ENCODE results near the gene LGR5.

Gene LGR5, protein sequence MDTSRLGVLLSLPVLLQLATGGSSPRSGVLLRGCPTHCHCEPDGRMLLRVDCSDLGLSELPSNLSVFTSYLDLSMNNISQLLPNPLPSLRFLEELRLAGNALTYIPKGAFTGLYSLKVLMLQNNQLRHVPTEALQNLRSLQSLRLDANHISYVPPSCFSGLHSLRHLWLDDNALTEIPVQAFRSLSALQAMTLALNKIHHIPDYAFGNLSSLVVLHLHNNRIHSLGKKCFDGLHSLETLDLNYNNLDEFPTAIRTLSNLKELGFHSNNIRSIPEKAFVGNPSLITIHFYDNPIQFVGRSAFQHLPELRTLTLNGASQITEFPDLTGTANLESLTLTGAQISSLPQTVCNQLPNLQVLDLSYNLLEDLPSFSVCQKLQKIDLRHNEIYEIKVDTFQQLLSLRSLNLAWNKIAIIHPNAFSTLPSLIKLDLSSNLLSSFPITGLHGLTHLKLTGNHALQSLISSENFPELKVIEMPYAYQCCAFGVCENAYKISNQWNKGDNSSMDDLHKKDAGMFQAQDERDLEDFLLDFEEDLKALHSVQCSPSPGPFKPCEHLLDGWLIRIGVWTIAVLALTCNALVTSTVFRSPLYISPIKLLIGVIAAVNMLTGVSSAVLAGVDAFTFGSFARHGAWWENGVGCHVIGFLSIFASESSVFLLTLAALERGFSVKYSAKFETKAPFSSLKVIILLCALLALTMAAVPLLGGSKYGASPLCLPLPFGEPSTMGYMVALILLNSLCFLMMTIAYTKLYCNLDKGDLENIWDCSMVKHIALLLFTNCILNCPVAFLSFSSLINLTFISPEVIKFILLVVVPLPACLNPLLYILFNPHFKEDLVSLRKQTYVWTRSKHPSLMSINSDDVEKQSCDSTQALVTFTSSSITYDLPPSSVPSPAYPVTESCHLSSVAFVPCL

DNA sequence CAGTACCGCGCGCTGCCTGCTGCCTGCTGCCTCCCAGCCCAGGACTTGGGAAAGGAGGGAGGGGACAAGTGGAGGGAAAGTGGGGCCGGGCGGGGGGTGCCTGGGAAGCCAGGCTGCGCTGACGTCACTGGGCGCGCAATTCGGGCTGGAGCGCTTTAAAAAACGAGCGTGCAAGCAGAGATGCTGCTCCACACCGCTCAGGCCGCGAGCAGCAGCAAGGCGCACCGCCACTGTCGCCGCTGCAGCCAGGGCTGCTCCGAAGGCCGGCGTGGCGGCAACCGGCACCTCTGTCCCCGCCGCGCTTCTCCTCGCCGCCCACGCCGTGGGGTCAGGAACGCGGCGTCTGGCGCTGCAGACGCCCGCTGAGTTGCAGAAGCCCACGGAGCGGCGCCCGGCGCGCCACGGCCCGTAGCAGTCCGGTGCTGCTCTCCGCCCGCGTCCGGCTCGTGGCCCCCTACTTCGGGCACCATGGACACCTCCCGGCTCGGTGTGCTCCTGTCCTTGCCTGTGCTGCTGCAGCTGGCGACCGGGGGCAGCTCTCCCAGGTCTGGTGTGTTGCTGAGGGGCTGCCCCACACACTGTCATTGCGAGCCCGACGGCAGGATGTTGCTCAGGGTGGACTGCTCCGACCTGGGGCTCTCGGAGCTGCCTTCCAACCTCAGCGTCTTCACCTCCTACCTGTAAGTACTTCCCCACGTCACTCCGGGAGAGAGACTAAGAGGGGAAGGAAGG lies at the start of gene LGR5:
LGR5 (plus strand) TSS at position 186 of the 732 bp plus-strand sequence; CDS start at position 469, 283 bp downstream.
- peak; percentile 22 for DNase-seq

DNA sequence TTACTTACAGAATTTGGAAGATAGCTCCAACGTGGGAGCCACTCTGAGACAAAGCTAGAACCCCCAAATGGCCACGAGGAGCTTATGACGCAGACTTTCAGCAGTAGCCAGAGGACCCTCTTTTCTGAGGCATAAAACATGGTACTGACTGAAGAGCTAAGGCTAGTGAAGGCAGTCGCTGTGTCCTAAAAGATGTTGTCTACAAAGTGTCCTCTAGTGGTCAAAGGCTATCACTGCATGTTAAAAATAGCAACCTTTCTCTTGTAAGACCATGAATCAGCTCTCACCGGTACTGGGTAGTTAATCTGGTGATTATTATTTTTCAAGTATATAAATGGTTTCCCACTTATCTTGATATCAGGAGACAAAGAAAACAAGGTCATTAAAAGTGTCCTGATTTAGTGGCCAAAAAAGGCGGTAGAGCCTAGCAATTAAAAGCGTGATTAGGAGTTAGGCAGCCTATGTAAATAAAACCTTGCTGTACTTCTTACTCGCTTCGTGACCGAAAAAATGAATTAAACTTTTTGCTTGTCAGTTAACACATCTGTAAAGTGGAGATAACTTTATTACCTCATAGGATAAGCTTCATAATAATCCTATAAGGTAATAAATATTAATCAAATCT lies 47.0 kb upstream of the LGR5 start:
- DNase-seq = no peak

DNA sequence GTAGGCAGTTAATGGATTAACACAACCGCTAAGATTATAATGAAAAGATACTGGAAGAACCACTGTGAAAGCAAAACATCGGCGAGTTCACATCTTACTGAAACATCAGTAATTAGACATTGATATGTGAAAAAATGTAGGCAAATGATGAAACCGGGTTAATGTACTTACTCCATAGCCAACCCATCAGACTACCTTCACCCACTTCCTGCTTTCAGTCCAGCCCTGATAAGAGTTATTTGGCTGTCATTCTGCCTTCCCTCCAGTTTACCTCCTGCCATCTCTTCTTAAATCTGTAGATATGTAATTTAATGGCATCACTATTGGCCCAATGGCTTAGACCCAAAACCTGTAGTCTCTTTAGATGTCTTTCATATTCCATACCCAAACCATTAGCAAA lies 46.0 kb upstream of the LGR5 start:
- DNase-seq = no peak

DNA sequence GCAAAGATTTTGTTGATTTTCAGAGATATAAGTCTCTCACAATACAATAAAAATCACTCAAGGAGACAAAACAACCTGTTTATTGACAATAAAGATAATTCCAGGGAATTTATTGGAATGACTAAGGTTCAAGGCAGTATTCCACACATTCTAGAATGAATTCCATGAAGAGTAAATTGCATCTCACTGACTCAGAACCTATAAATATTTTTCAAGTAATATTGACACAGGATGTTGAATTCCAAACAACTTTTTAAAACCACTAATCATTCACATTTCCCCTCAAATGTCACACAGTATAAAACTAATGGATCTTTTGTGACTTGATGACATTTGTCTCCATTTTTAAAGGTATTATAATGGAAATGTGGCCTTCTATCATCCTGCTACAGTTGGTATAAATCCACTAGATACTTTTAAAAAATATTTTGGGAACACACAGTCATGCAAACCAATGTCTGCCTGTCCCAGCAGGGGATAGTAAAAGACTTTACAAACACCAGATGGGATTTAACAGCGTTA lies 42.1 kb upstream of the LGR5 start:
- DNase-seq = no peak

DNA sequence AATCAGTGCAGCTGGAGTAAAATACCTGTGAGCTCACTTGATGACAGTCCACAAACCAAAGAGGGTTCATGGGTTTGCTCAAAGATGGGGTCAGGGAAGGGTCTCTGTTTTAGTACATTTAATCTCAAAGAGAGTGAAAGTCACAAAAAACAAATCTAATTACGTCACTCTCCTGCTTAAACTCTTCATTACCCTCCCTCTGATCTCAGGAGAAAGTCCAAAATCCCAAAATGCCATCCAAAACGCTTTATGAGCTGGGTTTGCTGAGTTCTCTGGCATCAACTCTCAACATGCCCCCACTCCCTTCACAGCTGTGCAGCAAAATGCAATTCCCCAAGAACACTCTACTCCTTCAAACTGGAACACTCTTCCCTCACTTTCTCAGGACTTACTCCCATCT lies 40.4 kb upstream of the LGR5 start:
- no peak for DNase-seq

DNA sequence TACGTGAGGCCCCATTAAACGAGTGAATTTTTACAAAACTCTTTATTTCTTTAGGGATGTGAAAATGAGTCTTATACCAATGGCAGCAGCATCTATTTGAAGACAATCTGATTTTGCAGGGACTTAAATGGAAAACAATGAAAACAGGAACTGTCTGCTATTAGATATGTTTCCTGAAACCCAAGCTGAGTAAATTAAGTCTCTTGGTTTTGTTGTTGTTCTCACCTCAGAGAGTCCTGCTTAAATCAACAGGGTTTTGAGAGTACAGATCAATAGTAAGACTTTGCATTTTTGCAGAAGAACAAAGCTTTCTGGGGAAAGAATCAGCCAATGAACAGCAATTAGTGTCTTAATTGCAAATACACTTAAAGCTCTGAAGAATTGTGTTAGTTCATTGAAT lies 39.1 kb upstream of the LGR5 start:
- DNase-seq = no peak

DNA sequence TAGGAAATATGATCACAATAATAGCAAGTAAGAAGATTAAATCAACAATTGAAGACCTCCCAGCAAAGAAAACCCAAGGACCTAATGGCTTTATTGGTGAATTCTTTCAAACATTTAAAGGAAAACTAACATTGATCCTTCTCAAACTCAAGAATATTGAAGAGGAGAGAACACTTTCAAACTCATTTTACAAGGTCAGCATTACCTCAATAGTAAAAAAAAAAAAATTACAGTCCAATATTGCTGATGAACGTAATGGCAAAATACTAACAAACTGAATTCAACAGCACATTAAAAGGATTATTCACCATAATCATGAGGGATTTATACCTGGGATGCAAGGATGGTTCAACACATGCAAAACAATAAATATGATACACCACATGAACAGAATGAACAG lies 33.7 kb upstream of the LGR5 start:
- no peak for DNase-seq

DNA sequence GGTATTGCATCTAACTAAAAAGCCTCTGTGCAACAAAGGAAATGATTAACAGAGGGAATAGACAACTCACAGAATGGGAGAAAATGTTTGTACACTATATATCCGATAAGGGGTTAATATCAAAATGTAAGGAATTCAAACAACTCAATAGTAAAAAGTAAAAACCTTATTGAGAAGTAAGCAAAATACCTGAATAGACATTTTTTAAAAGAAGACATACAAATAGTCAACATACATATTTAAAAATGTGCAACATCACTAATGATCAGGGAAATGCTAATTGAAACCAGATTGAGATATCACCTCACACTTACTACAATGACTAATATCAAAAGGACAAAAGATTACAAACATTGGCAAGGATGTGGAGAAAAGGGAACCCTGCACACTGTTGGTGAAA lies 31.9 kb upstream of the LGR5 start:
- no peak for DNase-seq

DNA sequence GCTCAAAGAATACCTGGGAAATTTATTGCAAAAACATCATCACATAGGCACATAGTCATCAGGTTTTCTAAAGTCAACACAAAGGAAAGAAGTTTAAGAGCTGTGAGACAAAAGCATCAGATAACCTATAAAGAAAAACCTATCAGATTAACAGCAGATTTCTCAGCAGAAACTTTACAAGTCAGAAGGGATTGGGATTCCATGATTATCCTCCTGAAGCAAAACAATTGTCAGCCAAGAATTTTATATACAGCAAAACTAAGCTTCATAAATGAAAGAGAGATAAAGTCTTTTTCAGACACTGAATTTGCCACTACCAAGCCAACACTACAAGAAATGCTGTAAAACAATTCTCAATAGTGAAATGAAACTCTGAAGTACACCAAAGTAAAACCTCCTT lies 28.8 kb upstream of the LGR5 start:
- no peak for DNase-seq

DNA sequence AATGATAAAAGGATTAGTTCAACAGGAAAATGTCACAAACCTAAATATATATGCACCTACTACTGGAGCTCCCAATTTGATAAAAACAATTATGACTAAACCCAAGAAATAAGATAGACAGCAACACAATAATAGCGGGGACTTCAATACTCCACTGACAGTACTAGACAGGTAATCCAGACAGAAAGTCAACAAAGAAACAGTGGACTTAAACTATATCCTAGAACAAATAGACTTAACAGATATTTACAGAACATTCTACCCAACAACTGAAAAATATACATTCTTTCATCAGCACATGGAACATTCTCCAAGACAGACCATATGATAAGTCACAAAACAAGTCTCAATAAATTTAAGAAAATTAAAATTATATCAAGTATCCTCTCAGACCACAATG lies 28.0 kb upstream of the LGR5 start:
- DNase-seq = no peak

DNA sequence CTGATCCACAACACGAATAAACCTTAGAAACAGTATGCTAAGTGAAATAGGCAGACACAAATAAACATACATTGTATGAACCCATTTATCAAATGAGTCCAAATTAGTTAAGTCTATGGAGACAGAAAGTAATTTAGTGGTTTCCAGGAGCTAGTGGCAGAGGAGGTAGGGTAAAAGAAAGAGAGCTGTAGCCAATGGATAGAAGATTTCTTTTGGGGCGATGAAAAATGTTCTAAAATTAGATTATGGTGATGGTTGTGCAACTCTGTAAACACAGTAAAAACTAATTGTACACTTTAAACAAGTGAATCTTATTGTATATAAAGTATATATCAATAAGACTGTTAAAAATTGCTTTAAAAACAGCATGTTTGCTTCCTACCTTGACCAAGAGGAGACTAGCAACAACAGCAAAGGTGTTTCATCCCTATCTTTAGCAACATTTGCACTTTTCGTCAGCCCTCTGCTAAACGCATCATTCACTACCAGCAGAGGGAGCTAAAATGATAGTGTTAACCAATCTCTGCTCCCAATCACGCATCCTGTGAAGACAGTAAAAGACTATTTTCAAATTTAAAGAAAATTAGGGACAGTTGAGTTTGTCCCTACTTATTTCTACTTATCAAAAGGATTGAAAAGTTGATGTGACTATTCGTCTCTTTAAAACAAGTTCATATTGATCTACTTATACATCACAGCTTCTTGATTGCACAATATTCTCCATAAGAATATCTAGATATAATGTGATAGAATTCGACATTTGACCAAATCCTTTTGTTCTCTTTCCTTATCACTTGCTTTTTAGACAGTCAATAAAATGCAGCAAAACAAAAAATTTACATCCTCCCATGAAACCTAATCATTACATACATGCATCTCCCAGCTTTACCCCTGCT lies 24.0 kb upstream of the LGR5 start:
- peak; percentile 18 for DNase-seq

DNA sequence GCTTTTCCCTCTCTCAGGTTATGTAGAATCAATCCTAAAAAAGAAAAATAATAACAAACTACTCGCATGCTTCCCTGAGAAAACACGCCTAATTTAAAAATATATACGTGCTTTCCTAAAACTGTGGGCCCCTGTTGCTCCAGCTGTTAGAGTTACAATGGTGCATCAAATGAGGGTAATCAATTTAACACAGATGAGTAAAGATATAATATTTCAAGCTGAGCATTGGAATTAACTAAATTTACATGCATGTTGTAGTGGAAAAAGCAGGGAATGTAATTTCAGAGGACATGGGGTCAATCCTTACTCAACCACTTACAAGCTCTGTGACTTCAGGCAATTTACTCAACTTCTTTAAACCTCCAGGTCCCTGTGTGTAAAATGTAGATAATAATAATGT lies 22.4 kb upstream of the LGR5 start:
- DNase-seq = no peak

DNA sequence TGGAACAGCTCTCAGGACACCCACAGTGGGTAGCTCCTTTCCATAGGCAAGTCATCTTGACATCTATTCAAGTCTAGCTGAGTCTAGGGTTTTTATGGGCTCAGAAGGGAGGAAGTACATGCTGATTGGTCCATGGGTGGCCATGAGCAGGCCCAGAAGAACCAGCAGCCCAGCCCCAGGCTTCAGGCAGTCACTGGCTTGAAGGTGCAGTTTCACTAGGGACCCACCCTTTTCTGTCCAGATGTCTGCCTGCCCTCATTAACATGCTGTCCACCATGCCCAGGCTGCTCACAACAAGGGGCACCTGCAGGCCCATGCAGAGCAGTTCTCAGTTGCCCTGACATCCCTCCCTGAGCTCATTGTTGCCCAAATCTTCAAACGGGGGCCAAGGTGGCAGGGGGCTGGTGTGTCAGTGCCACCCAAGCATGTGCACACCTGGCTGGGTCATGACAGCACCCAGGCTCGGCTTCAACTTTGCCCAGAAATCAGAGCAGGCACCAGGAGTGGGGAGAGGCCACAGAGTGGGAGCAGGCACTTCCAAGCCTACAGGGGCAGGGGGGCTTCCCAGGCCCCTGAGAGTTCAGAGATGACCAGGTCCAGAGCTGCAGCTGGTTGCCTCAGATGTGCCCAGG lies 18.7 kb upstream of the LGR5 start:
- no peak for DNase-seq

DNA sequence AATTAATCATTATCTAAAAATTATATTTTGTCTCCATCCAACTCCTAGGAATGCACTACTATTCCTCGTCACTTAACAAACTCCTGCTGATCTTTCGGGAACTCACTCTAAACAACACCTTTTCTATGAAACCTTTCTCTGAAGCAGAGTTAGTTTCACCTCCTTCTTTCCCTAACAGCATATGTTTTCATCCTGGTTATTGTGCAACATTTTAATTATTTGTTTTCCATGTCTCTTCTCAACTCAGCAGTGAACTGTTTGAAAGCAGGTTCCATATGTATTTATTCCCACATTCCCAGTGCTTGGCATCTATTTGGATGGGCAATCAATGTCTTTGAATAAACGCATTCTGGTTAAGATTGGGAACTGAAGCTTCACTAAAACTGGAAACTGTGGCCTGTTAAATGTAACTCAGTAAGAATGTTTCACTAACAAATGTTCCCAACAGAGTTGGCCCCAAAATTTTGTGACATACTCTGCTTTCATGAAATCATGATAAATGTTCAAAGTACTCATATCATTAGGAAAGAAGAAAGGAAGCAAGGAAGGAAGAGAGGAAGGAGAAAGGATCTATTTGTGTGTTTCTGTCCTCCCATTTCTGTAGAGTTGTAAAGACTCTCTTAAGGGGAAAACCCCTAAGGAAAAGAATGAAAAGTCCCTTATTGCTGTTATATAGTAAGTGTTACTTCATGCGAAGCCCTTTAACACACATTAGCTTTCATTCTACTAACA lies 13.9 kb upstream of the LGR5 start:
- DNase-seq = no peak

DNA sequence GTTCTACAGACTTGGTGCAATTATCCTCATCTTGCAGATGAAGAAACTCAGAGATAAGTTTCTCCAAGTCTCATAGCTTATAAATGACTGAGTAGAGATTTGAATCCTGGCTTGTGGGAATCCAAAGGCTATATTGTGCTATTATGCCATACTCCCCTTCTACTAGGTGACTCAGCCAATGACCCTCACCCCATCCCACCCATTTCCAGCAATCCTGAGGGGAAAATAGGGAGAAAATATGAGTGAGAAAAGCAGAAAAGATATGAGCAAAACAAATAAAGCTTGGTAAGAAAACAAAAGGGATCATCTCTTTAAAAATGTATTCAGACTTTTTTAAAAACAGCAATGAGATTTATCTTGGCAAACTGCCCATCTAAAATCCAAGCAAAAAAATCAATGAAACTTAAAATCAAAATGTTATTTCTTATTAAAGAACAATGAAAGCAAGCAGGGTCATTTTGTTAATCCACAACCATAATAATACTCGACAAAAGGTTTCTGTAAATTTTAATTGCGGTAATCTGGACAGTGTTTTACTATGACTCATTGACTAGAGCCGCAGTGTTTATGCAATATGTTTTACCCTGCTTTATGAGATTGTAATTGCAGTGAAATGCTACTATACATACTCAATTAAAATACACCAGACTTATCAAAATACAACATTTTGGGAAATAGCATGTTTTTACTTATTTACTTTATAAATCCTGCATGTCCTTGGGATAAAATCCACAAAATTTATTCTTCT lies 13.1 kb upstream of the LGR5 start:
- DNase-seq = no peak

DNA sequence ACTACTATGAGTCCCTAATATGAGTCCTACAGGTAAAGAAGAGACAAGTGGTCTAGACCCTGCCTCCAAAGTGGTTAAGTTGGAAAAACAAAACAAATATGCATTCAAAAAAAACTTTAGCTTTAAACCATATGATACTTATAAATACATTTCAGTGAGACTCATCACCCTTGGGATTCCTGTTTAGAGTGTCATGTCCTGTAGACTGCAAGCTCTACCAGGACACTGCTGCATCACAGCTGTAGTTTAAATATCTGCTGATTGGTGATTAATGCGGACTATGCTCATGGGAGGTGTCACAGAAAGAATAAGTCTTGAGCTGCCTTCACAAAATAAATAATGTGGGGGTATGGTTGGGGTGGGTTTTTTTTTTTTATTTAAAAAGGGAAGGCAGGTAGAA lies 8.8 kb upstream of the LGR5 start:
- DNase-seq = no peak

DNA sequence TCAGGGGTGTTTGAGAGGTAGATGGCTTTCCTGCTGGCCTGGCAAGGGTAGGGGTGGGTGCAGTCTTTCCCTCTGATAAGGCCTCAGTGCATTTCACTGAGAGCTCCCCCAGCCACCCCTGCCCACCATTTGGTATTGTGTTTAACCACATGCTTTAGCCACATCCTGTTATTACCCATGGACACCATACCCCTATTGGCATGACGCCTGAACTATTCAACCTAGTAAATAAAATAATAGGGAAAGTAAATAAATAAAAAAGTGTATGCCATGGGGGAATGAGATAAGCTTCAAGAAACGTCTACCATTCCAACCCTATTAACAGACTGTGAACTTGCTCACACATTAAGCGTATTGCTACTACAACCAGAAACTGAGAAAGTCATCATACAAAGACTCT lies 7.6 kb upstream of the LGR5 start:
- DNase-seq = no peak

DNA sequence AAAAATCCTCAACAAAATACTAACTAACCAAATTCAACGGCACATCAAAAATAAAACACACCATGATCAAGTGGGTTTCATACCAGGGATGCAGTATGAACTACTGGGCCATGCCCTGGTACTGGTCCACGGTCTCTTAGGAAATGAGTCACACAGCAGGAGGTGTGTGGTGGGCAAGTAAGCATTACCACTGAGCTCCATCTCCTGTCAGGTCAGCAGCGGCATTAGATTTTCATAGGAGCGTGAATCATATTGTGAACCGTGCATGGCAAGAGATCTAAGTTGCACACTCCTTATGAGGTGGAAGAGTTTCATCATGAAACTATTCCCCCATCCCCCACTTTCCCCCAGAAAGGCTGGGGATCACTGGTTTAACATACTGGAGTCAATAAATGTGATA lies 6.7 kb upstream of the LGR5 start:
- no peak for DNase-seq

DNA sequence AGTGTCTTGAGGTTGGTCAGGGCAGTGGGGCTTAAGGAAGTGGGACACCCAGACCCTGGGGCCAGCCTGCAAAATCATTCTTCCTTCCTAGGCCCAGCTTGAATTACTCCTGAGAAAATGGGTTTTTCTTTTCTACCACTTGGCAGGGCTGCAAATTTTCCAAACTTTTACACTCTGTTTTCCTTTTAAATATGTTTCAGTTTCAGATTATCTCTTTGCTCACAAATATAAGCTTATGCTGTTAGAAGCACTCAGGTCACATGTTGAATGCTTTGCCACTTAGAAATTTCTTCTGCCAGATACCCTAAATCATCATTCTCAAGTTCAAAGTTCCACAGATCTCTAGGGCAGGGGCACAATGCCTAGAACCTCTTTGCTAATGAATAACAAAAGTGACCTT lies 2.9 kb upstream of the LGR5 start:
- no peak for DNase-seq
